Esophagus squamous epithelium (tissue), 4 donors: ENCODE measurements around the gene LBX2.

Source experiments
- CTCF ChIP-seq, 6 experiments: fragments of 450-650 bp in 4 of 6; fragments of 200-600 bp in 2 of 6; sonication (generic) in 2 of 6; IDR thresholded peaks; one replicate each; pipeline ENCODE4 v1.5.1; 2016 to 2019; ENCODE audit warnings: antibody characterized with exemption in 6 of 6, mild to moderate bottlenecking in 4 of 6, moderate library complexity in 4 of 6
- POLR2A ChIP-seq, 4 donors: fragments of 450-650 bp; IDR thresholded peaks; one replicate each; pipeline ENCODE4 v1.6.1; 2017; ENCODE audit warnings: antibody characterized with exemption in 4 of 4, mild to moderate bottlenecking in 4 of 4, moderate library complexity in 3 of 4

- TF ChIP-seq CTCF (IDR thresholded peaks at IDR 0.05), result no peak
- no peak for TF ChIP-seq POLR2A (IDR thresholded peaks at IDR 0.05)
These were observed at the start of gene LBX2 for GRCh38 chr2:74499267-74499939.
